WTC11 (cell line): ENCODE measurements around the gene S100A8. TPM values are rescaled to one million over a fixed set of nuclear protein-coding genes. Genes with fewer than 3 reads are reported as not detected.

ENCODE experiments used
- ATAC-seq: fragments of 200-7000 bp; cut with Tn5 transposase; 2 replicates; pipeline ENCODE4 v1.10.0; 2021; ENCODE audit warnings: mild to moderate bottlenecking, moderate library complexity
- CTCF ChIA-PET: fragments of 300-600 bp; sonication (Branson Sonifier 250); formaldehyde crosslinking; loops from one replicate; lab custom pipeline; 2021; ENCODE audit warnings: antibody characterized with exemption; lab: Charles Lee
- POLR2A ChIA-PET: fragments of 350-600 bp; sonication (Branson Sonifier 250); formaldehyde crosslinking; loops from one replicate; lab custom pipeline; 2021; ENCODE audit warnings: antibody characterized with exemption; lab: Charles Lee
- DNase-seq: peaks from one replicate; pipeline ENCODE4 v3.0.0; 2021; ENCODE audit warnings: low spot score
- H3K27ac Mint-ChIP-seq: 2 replicates; pipeline ENCODE4 v1.8.0; 2021; ENCODE audit warnings: mixed read lengths
- H3K27me3 Mint-ChIP-seq: 2 replicates; pipeline ENCODE4 v1.8.0; 2021; ENCODE audit warnings: low read depth, mild to moderate bottlenecking, moderate library complexity, mixed read lengths
- H3K36me3 Mint-ChIP-seq: 2 replicates; pipeline ENCODE4 v1.8.0; 2021; ENCODE audit warnings: mixed read lengths
- H3K4me1 Mint-ChIP-seq: 2 replicates; pipeline ENCODE4 v1.8.0; 2022; ENCODE audit warnings: mixed read lengths
- H3K4me3 Mint-ChIP-seq: 2 replicates; pipeline ENCODE4 v1.8.0; 2021; ENCODE audit warnings: mild to moderate bottlenecking, moderate library complexity, mixed read lengths
- H3K9me3 Mint-ChIP-seq: 2 replicates; pipeline ENCODE4 v1.8.0; 2021; ENCODE audit warnings: mixed read lengths
- ETV6 ChIP-seq: sonication (generic); formaldehyde crosslinking; IDR thresholded peaks from 2 replicates; pipeline ENCODE4 v1.8.1; 2022; ENCODE audit warnings: mild to moderate bottlenecking, missing genetic modification reagents
- GTF2I ChIP-seq: fragments of 250-450 bp; sonication (Bioruptor Pico); conservative IDR thresholded peaks from 2 replicates; pipeline ENCODE4 v1.4.0; 2021; ENCODE audit warnings: mild to moderate bottlenecking
- HMGA2 ChIP-seq: fragments of 250-450 bp; sonication (Bioruptor Pico); IDR thresholded peaks from 2 replicates; pipeline ENCODE4 v1.4.0; 2021; ENCODE audit warnings: mild to moderate bottlenecking, moderate library complexity
- NFYB ChIP-seq: sonication (generic); formaldehyde crosslinking; conservative IDR thresholded peaks from 2 replicates; pipeline ENCODE4 v1.8.0; 2022; ENCODE audit warnings: low read depth, missing genetic modification reagents
- SMAD4 ChIP-seq: sonication (generic); formaldehyde crosslinking; IDR thresholded peaks from 2 replicates; pipeline ENCODE4 v1.8.0; 2022; ENCODE audit warnings: mild to moderate bottlenecking, missing genetic modification reagents
- SOX15 ChIP-seq: fragments of 250-450 bp; sonication (Bioruptor Pico); IDR thresholded peaks from 2 replicates; pipeline ENCODE4 v1.9.0; 2021; ENCODE audit warnings: mild to moderate bottlenecking
- SP1 ChIP-seq: sonication (generic); formaldehyde crosslinking; conservative IDR thresholded peaks from 2 replicates; pipeline ENCODE4 v1.8.1; 2022; ENCODE audit warnings: missing genetic modification reagents
- TCF7 ChIP-seq: sonication (generic); formaldehyde crosslinking; IDR thresholded peaks from 2 replicates; pipeline ENCODE4 v1.8.0; 2022; ENCODE audit warnings: mild to moderate bottlenecking, low read depth, missing genetic modification reagents, moderate library complexity
- total RNA-seq: library from RNA; stranded (reverse); gene quantifications from 3 replicates; pipeline ENCODE4 v1.2.3, GENCODE V29; 2021
- TF ChIP-seq, protein P1 (sequence below): sonication (generic); formaldehyde crosslinking; IDR thresholded peaks from 2 replicates; pipeline ENCODE4 v1.8.1; 2023; ENCODE audit warnings: mild to moderate bottlenecking, missing genetic modification reagents, borderline replicate concordance
- TF ChIP-seq, protein P2 (sequence below): sonication (generic); formaldehyde crosslinking; IDR thresholded peaks from 2 replicates; pipeline ENCODE4 v1.8.0; 2022; ENCODE audit warnings: missing genetic modification reagents
- TF ChIP-seq, protein P3 (sequence below): sonication (generic); formaldehyde crosslinking; IDR thresholded peaks from 2 replicates; pipeline ENCODE4 v1.8.1; 2023; ENCODE audit warnings: mild to moderate bottlenecking, missing genetic modification reagents
- TF ChIP-seq, protein P4 (sequence below): sonication (generic); formaldehyde crosslinking; IDR thresholded peaks from 2 replicates; pipeline ENCODE4 v1.8.0; 2023; ENCODE audit warnings: mild to moderate bottlenecking, missing genetic modification reagents
- TF ChIP-seq, protein P5 (sequence below): sonication (generic); formaldehyde crosslinking; IDR thresholded peaks from 2 replicates; pipeline ENCODE4 v1.8.1; 2023; ENCODE audit warnings: mild to moderate bottlenecking, missing genetic modification reagents, moderate library complexity
- TF ChIP-seq, protein P6 (sequence below): sonication (generic); formaldehyde crosslinking; IDR thresholded peaks from 2 replicates; pipeline ENCODE4 v1.8.0; 2022; ENCODE audit warnings: mild to moderate bottlenecking, missing genetic modification reagents

Gene S100A8
- total RNA-seq, 1 experiment from 2014 or later = not detected

DNA sequence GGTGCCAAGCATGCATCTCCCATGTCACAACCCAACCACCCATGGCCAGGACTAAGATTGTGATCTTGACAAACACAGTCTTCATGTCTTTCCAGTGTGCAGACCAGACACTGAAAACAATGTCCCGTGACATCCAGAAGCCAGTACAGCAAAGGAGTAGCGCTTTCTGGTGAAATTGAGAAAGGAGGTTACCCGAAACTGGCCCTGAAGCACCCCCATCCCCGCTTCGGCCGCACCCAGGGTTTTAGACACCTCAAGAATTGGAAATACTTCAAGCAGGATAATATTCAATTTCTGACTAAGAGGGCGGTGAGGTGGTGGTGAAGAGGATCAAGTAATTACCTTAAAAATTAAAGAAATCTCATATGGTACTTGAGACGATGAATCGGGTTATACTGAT is 10.6 kb upstream of the S100A8 start:
- DNase-seq = no peak
- H3K9me3 Mint-ChIP-seq = peaks cover 17% of the 10 kb centered on the region
- ATAC-seq = no peak
- peaks cover 18% of the 10 kb centered on the region for H3K4me1 Mint-ChIP-seq
- POLR2A ChIA-PET = interaction anchor here (0.6 kb wide), 1 partner anchor 435 kb away, joined by 6 read pairs; no protein-coding TSS in a partner anchor
- no peak overlapping the region for H3K27ac Mint-ChIP-seq
- CTCF ChIA-PET = interaction anchor here (1.1 to 2.2 kb wide), 3 partner anchors 49 to 1480 kb away, joined by 3 to 45 read pairs (median 8); no protein-coding TSS in a partner anchor
- TF ChIP-seq SMAD4 (CRISPR knock-in tag) (no peak), NFYB (CRISPR knock-in tag) (no peak)
- no peak overlapping the region for H3K4me3 Mint-ChIP-seq
- peaks cover 30% of the 10 kb centered on the region for H3K27me3 Mint-ChIP-seq
- peaks cover 3% of the 10 kb centered on the region for H3K36me3 Mint-ChIP-seq

DNA sequence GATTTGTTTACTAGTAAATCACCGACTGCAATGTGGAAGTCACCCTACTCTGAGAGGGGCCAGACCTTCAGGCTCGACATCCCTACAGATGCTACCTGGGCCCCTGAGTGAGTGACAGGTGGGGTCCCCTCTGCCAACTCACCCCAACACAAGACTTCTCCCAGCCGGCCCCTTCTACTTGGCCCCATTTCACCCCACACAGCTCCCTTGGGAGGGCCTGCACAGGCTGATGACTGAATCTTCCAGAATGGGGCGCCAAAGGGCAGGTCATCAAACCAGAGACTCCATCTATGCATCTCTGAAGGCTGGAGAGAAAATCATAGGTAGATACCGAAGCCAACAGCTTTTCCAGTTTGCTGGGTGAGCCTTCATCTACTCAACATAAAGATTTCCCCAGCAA is 9.4 kb upstream of the S100A8 start:
- peak; percentile 74 for ATAC-seq
- TF ChIP-seq, protein P1, sequence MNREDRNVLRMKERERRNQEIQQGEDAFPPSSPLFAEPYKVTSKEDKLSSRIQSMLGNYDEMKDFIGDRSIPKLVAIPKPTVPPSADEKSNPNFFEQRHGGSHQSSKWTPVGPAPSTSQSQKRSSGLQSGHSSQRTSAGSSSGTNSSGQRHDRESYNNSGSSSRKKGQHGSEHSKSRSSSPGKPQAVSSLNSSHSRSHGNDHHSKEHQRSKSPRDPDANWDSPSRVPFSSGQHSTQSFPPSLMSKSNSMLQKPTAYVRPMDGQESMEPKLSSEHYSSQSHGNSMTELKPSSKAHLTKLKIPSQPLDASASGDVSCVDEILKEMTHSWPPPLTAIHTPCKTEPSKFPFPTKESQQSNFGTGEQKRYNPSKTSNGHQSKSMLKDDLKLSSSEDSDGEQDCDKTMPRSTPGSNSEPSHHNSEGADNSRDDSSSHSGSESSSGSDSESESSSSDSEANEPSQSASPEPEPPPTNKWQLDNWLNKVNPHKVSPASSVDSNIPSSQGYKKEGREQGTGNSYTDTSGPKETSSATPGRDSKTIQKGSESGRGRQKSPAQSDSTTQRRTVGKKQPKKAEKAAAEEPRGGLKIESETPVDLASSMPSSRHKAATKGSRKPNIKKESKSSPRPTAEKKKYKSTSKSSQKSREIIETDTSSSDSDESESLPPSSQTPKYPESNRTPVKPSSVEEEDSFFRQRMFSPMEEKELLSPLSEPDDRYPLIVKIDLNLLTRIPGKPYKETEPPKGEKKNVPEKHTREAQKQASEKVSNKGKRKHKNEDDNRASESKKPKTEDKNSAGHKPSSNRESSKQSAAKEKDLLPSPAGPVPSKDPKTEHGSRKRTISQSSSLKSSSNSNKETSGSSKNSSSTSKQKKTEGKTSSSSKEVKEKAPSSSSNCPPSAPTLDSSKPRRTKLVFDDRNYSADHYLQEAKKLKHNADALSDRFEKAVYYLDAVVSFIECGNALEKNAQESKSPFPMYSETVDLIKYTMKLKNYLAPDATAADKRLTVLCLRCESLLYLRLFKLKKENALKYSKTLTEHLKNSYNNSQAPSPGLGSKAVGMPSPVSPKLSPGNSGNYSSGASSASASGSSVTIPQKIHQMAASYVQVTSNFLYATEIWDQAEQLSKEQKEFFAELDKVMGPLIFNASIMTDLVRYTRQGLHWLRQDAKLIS (CRISPR knock-in tag) = no peak
- TF ChIP-seq, protein P2, sequence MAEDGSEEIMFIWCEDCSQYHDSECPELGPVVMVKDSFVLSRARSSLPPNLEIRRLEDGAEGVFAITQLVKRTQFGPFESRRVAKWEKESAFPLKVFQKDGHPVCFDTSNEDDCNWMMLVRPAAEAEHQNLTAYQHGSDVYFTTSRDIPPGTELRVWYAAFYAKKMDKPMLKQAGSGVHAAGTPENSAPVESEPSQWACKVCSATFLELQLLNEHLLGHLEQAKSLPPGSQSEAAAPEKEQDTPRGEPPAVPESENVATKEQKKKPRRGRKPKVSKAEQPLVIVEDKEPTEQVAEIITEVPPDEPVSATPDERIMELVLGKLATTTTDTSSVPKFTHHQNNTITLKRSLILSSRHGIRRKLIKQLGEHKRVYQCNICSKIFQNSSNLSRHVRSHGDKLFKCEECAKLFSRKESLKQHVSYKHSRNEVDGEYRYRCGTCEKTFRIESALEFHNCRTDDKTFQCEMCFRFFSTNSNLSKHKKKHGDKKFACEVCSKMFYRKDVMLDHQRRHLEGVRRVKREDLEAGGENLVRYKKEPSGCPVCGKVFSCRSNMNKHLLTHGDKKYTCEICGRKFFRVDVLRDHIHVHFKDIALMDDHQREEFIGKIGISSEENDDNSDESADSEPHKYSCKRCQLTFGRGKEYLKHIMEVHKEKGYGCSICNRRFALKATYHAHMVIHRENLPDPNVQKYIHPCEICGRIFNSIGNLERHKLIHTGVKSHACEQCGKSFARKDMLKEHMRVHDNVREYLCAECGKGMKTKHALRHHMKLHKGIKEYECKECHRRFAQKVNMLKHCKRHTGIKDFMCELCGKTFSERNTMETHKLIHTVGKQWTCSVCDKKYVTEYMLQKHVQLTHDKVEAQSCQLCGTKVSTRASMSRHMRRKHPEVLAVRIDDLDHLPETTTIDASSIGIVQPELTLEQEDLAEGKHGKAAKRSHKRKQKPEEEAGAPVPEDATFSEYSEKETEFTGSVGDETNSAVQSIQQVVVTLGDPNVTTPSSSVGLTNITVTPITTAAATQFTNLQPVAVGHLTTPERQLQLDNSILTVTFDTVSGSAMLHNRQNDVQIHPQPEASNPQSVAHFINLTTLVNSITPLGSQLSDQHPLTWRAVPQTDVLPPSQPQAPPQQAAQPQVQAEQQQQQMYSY (CRISPR knock-in tag) = no peak
- no peak for TF ChIP-seq TCF7 (CRISPR knock-in tag)
- TF ChIP-seq SP1 (CRISPR knock-in tag) = no peak
- TF ChIP-seq, protein P3, sequence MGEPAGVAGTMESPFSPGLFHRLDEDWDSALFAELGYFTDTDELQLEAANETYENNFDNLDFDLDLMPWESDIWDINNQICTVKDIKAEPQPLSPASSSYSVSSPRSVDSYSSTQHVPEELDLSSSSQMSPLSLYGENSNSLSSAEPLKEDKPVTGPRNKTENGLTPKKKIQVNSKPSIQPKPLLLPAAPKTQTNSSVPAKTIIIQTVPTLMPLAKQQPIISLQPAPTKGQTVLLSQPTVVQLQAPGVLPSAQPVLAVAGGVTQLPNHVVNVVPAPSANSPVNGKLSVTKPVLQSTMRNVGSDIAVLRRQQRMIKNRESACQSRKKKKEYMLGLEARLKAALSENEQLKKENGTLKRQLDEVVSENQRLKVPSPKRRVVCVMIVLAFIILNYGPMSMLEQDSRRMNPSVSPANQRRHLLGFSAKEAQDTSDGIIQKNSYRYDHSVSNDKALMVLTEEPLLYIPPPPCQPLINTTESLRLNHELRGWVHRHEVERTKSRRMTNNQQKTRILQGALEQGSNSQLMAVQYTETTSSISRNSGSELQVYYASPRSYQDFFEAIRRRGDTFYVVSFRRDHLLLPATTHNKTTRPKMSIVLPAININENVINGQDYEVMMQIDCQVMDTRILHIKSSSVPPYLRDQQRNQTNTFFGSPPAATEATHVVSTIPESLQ (CRISPR knock-in tag) = no peak
- TF ChIP-seq HMGA2 = no peak
- TF ChIP-seq, protein P4, sequence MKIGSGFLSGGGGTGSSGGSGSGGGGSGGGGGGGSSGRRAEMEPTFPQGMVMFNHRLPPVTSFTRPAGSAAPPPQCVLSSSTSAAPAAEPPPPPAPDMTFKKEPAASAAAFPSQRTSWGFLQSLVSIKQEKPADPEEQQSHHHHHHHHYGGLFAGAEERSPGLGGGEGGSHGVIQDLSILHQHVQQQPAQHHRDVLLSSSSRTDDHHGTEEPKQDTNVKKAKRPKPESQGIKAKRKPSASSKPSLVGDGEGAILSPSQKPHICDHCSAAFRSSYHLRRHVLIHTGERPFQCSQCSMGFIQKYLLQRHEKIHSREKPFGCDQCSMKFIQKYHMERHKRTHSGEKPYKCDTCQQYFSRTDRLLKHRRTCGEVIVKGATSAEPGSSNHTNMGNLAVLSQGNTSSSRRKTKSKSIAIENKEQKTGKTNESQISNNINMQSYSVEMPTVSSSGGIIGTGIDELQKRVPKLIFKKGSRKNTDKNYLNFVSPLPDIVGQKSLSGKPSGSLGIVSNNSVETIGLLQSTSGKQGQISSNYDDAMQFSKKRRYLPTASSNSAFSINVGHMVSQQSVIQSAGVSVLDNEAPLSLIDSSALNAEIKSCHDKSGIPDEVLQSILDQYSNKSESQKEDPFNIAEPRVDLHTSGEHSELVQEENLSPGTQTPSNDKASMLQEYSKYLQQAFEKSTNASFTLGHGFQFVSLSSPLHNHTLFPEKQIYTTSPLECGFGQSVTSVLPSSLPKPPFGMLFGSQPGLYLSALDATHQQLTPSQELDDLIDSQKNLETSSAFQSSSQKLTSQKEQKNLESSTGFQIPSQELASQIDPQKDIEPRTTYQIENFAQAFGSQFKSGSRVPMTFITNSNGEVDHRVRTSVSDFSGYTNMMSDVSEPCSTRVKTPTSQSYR (CRISPR knock-in tag) = no peak
- TF ChIP-seq SOX15 (CRISPR knock-in tag) = no peak
- TF ChIP-seq, protein P5, sequence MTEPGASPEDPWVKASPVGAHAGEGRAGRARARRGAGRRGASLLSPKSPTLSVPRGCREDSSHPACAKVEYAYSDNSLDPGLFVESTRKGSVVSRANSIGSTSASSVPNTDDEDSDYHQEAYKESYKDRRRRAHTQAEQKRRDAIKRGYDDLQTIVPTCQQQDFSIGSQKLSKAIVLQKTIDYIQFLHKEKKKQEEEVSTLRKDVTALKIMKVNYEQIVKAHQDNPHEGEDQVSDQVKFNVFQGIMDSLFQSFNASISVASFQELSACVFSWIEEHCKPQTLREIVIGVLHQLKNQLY (CRISPR knock-in tag) = no peak
- TF ChIP-seq ETV6 = no peak
- no peak for TF ChIP-seq GTF2I
- TF ChIP-seq, protein P6, sequence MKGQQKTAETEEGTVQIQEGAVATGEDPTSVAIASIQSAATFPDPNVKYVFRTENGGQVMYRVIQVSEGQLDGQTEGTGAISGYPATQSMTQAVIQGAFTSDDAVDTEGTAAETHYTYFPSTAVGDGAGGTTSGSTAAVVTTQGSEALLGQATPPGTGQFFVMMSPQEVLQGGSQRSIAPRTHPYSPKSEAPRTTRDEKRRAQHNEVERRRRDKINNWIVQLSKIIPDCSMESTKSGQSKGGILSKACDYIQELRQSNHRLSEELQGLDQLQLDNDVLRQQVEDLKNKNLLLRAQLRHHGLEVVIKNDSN (CRISPR knock-in tag) = no peak
- TF ChIP-seq, all 79 proteins: peak for 0
- ChIA-PET POLR2A (interaction anchor here (1.6 kb wide), 1 partner anchor 95 kb away, joined by 5 read pairs; no protein-coding TSS in a partner anchor), CTCF (interaction anchor here (0.7 to 2.2 kb wide), 13 partner anchors 10 to 1479 kb away, joined by 3 to 45 read pairs (median 4); partner anchors contain the start of genes PGLYRP3, PGLYRP4, S100A8 and S100A9)
- H3K27me3 Mint-ChIP-seq = peaks cover 26% of the 10 kb centered on the region
- H3K4me3 Mint-ChIP-seq = no peak overlapping the region
- peaks cover 3% of the 10 kb centered on the region for H3K36me3 Mint-ChIP-seq
- DNase-seq = peak; percentile 53
- no peak overlapping the region for H3K27ac Mint-ChIP-seq
- peaks cover 18% of the 10 kb centered on the region for H3K4me1 Mint-ChIP-seq
- peaks cover 12% of the 10 kb centered on the region for H3K9me3 Mint-ChIP-seq
